Measurements from ENCODE around the gene ECM1. TPM values are rescaled to one million over a fixed set of nuclear protein-coding genes. Genes with fewer than 3 reads are reported as not detected.

ECM1 gene
- total and polyA plus RNA-seq, 4 experiments from 2014 or later, result 1.9 to 2.0 TPM; not detected in 2

GRCh38 chr1:150549496-150550221 is 41.8 kb downstream of the ECM1 start:
- no peak overlapping the region for H3K27ac ChIP-seq (ENCODE audit: low read depth, low read length)
- H3K4me3 ChIP-seq (ENCODE audit: low read length in 2 of 2), result no peak overlapping the region
- Mint-ChIP-seq H3K9me3 (no peaks in the 10 kb centered on the region), H3K27ac (peak overlapping the region in 1 of 7 donors; percentile 46), H3K4me3 (peak overlapping the region; percentile 69 to 87 (median 76)), H3K27me3 (peaks cover 11 to 14% of the 10 kb centered on the region in 2 donors), H3K4me1 (peaks cover 13 to 25% (median 15%) of the 10 kb centered on the region in 4 donors), H3K36me3 (no peaks in the 10 kb centered on the region)
- H3K36me3 ChIP-seq (ENCODE audit: insufficient read depth, low read length), result no peaks in the 10 kb centered on the region
- no peaks in the 10 kb centered on the region for H3K9me3 ChIP-seq (ENCODE audit: control insufficient read depth in 1 of 2, low read length in 2 of 2)
- H3K4me1 ChIP-seq (ENCODE audit: insufficient read depth, low read length), result peaks cover 23% of the 10 kb centered on the region
- no peaks in the 10 kb centered on the region for H3K27me3 ChIP-seq (ENCODE audit: insufficient read depth, low read length)
- CTCF ChIA-PET (ENCODE audit: partially characterized antibody), result interaction anchor here (1.0 to 3.7 kb wide), 2 partner anchors 11 to 70 kb away, joined by 3 to 25 read pairs; no protein-coding TSS in a partner anchor
- intact Hi-C loops (cut with micrococcal nuclease), result no loop called here
- POLR2A ChIA-PET (ENCODE audit: partially characterized antibody), result interaction anchor here (1.3 to 2.5 kb wide), 3 partner anchors 11 to 66 kb away, joined by 3 to 11 read pairs (median 5); no protein-coding TSS in a partner anchor
- peak in 1 of 5 donors; percentile 30 for DNase-seq

GRCh38 chr1:150550222-150551050 is 42.5 kb downstream of the ECM1 start:
- no peaks in the 10 kb centered on the region for H3K9me3 ChIP-seq (ENCODE audit: control insufficient read depth in 1 of 2, low read length in 2 of 2)
- no peaks in the 10 kb centered on the region for H3K36me3 ChIP-seq (ENCODE audit: insufficient read depth, low read length)
- POLR2A ChIA-PET (ENCODE audit: partially characterized antibody), result interaction anchor here (0.8 to 2.9 kb wide), 5 partner anchors 11 to 77 kb away, joined by 3 to 13 read pairs (median 5); partner anchors contain the start of gene MCL1
- intact Hi-C loops (cut with micrococcal nuclease), result no loop called here
- no peak overlapping the region for H3K27ac ChIP-seq (ENCODE audit: low read depth, low read length)
- no peaks in the 10 kb centered on the region for H3K27me3 ChIP-seq (ENCODE audit: insufficient read depth, low read length)
- H3K4me3 ChIP-seq (ENCODE audit: low read length in 2 of 2), result no peak overlapping the region
- CTCF ChIA-PET (ENCODE audit: partially characterized antibody), result interaction anchor here (1.4 to 3.7 kb wide), 3 partner anchors 10 to 70 kb away, joined by 4 to 25 read pairs (median 4); no protein-coding TSS in a partner anchor
- H3K27ac Mint-ChIP-seq, result peak overlapping the region in 1 of 7 donors; percentile 46
- H3K36me3 Mint-ChIP-seq, result peaks cover 0 to 2% of the 10 kb centered on the region in 2 donors
- peak in 1 of 5 donors; percentile 32 for DNase-seq
- peaks cover 14 to 27% (median 15%) of the 10 kb centered on the region in 4 donors for H3K4me1 Mint-ChIP-seq
- H3K4me1 ChIP-seq (ENCODE audit: insufficient read depth, low read length), result peaks cover 23% of the 10 kb centered on the region
- H3K27me3 Mint-ChIP-seq, result peaks cover 9 to 12% of the 10 kb centered on the region in 2 donors
- peak overlapping the region in 5 of 8 donors; percentile 57 to 81 (median 65) for H3K4me3 Mint-ChIP-seq
- no peaks in the 10 kb centered on the region for H3K9me3 Mint-ChIP-seq

- Histone ChIP-seq H3K4me1 (ENCODE audit: insufficient read depth, low read length) (peaks cover 23% of the 10 kb centered on the region), H3K27ac (ENCODE audit: low read depth, low read length) (no peak overlapping the region), H3K9me3 (ENCODE audit: control insufficient read depth in 1 of 2, low read length in 2 of 2) (no peaks in the 10 kb centered on the region), H3K36me3 (ENCODE audit: insufficient read depth, low read length) (no peaks in the 10 kb centered on the region), H3K4me3 (ENCODE audit: low read length in 2 of 2) (no peak overlapping the region), H3K27me3 (ENCODE audit: insufficient read depth, low read length) (no peaks in the 10 kb centered on the region)
- intact Hi-C loops (cut with micrococcal nuclease), result no loop called here
- peaks cover 14 to 30% (median 19%) of the 10 kb centered on the region in 4 donors for H3K4me1 Mint-ChIP-seq
- peak overlapping the region in 4 of 8 donors; percentile 0 to 59 (median 28) for H3K4me3 Mint-ChIP-seq
- peaks cover 0 to 6% of the 10 kb centered on the region in 2 donors for H3K36me3 Mint-ChIP-seq
- H3K27me3 Mint-ChIP-seq, result peaks cover 6 to 9% of the 10 kb centered on the region in 2 donors
- no peaks in the 10 kb centered on the region for H3K9me3 Mint-ChIP-seq
- H3K27ac Mint-ChIP-seq, result peak overlapping the region in 3 of 7 donors; percentile 30 to 68 (median 37)
- POLR2A ChIA-PET (ENCODE audit: partially characterized antibody), result interaction anchor here (0.7 to 2.9 kb wide), 7 partner anchors 10 to 251 kb away, joined by 3 to 13 read pairs (median 5); partner anchors contain the start of gene MCL1
- CTCF ChIA-PET (ENCODE audit: partially characterized antibody), result interaction anchor here (0.9 to 3.7 kb wide), 4 partner anchors 9 to 69 kb away, joined by 3 to 25 read pairs (median 4); no protein-coding TSS in a partner anchor
- DNase-seq, result peak in 1 of 5 donors; percentile 10
Observed at GRCh38 chr1:150551051-150551783, 43.3 kb downstream of the ECM1 start.

- H3K27ac ChIP-seq (ENCODE audit: low read depth, low read length), result no peak overlapping the region
- no peak overlapping the region for H3K4me3 ChIP-seq (ENCODE audit: low read length in 2 of 2)
- H3K4me1 ChIP-seq (ENCODE audit: insufficient read depth, low read length), result peaks cover 23% of the 10 kb centered on the region
- peak overlapping the region in 1 of 7 donors; percentile 68 for H3K27ac Mint-ChIP-seq
- peaks cover 14 to 30% (median 19%) of the 10 kb centered on the region in 4 donors for H3K4me1 Mint-ChIP-seq
- POLR2A ChIA-PET (ENCODE audit: partially characterized antibody), result interaction anchor here (0.7 to 2.9 kb wide), 6 partner anchors 10 to 251 kb away, joined by 3 to 13 read pairs (median 5); partner anchors contain the start of gene MCL1
- H3K9me3 Mint-ChIP-seq, result no peaks in the 10 kb centered on the region
- no peaks in the 10 kb centered on the region for H3K36me3 ChIP-seq (ENCODE audit: insufficient read depth, low read length)
- peaks cover 6% of the 10 kb centered on the region in 2 donors for H3K27me3 Mint-ChIP-seq
- H3K27me3 ChIP-seq (ENCODE audit: insufficient read depth, low read length), result no peaks in the 10 kb centered on the region
- intact Hi-C loops (cut with micrococcal nuclease), result no loop called here
- H3K36me3 Mint-ChIP-seq, result peaks cover 0 to 8% of the 10 kb centered on the region in 2 donors
- CTCF ChIA-PET (ENCODE audit: partially characterized antibody), result interaction anchor here (0.9 to 3.7 kb wide), 4 partner anchors 9 to 69 kb away, joined by 3 to 25 read pairs (median 4); no protein-coding TSS in a partner anchor
- DNase-seq, result peak in 1 of 5 donors; percentile 19
- H3K4me3 Mint-ChIP-seq, result no peak overlapping the region
- no peaks in the 10 kb centered on the region for H3K9me3 ChIP-seq (ENCODE audit: control insufficient read depth in 1 of 2, low read length in 2 of 2)
Observed at GRCh38 chr1:150551784-150552127, 43.8 kb downstream of the ECM1 start.

- Mint-ChIP-seq H3K27ac (peak overlapping the region in 2 of 7 donors; percentile 68 to 82), H3K9me3 (no peaks in the 10 kb centered on the region), H3K4me3 (no peak overlapping the region), H3K4me1 (peaks cover 14 to 30% (median 19%) of the 10 kb centered on the region in 4 donors), H3K27me3 (peaks cover 4 to 6% of the 10 kb centered on the region in 2 donors), H3K36me3 (peaks cover 0 to 8% of the 10 kb centered on the region in 2 donors)
- H3K36me3 ChIP-seq (ENCODE audit: insufficient read depth, low read length), result no peaks in the 10 kb centered on the region
- H3K4me1 ChIP-seq (ENCODE audit: insufficient read depth, low read length), result peaks cover 23% of the 10 kb centered on the region
- ChIA-PET POLR2A (ENCODE audit: partially characterized antibody) (interaction anchor here (0.7 to 2.9 kb wide), 5 partner anchors 9 to 252 kb away, joined by 3 to 13 read pairs (median 5); partner anchors contain the start of gene MCL1), CTCF (ENCODE audit: partially characterized antibody) (interaction anchor here (0.9 to 3.7 kb wide), 3 partner anchors 8 to 23 kb away, joined by 3 to 25 read pairs (median 4); no protein-coding TSS in a partner anchor)
- no peak overlapping the region for H3K27ac ChIP-seq (ENCODE audit: low read depth, low read length)
- no peak overlapping the region for H3K4me3 ChIP-seq (ENCODE audit: low read length in 2 of 2)
- peak in 1 of 5 donors; percentile 42 for DNase-seq
- intact Hi-C loops (cut with micrococcal nuclease), result no loop called here
- no peaks in the 10 kb centered on the region for H3K27me3 ChIP-seq (ENCODE audit: insufficient read depth, low read length)
- H3K9me3 ChIP-seq (ENCODE audit: control insufficient read depth in 1 of 2, low read length in 2 of 2), result no peaks in the 10 kb centered on the region
Observed at GRCh38 chr1:150552128-150552910, 44.4 kb downstream of the ECM1 start.

GRCh38 chr1:150552911-150553289 is 45.0 kb downstream of the ECM1 start:
- Mint-ChIP-seq H3K9me3 (no peaks in the 10 kb centered on the region), H3K27me3 (peaks cover 4 to 6% of the 10 kb centered on the region in 2 donors), H3K4me1 (peaks cover 14 to 30% (median 19%) of the 10 kb centered on the region in 4 donors), H3K4me3 (no peak overlapping the region), H3K36me3 (peaks cover 0 to 8% of the 10 kb centered on the region in 2 donors), H3K27ac (peak overlapping the region in 1 of 7 donors; percentile 57)
- DNase-seq, result peak in 1 of 5 donors; percentile 19
- intact Hi-C loops (cut with micrococcal nuclease), result no loop called here
- ChIA-PET CTCF (ENCODE audit: partially characterized antibody) (interaction anchor here (3.7 kb wide), 1 partner anchor 8 kb away, joined by 25 read pairs; no protein-coding TSS in a partner anchor), POLR2A (ENCODE audit: partially characterized antibody) (interaction anchor here (1.5 to 2.9 kb wide), 2 partner anchors 24 to 26 kb away, joined by 3 to 13 read pairs; partner anchors contain the start of gene MCL1)
- H3K4me3 ChIP-seq (ENCODE audit: low read length in 2 of 2), result no peak overlapping the region
- H3K36me3 ChIP-seq (ENCODE audit: insufficient read depth, low read length), result no peaks in the 10 kb centered on the region
- no peaks in the 10 kb centered on the region for H3K9me3 ChIP-seq (ENCODE audit: control insufficient read depth in 1 of 2, low read length in 2 of 2)
- no peak overlapping the region for H3K27ac ChIP-seq (ENCODE audit: low read depth, low read length)
- no peaks in the 10 kb centered on the region for H3K27me3 ChIP-seq (ENCODE audit: insufficient read depth, low read length)
- H3K4me1 ChIP-seq (ENCODE audit: insufficient read depth, low read length), result peaks cover 23% of the 10 kb centered on the region

All from CD4-positive, alpha-beta memory T cell (primary cell).